ENCODE data around the gene FCGR3A.
"Not testable (repeated sequence)": the region's sequence is repeated elsewhere in the genome, so short reads cannot be mapped to it uniquely, and the experiment has no call there.

FCGR3A gene

GRCh38 chr1:161530158-161530557, 19.5 kb downstream of the FCGR3A start:
- DNase-seq (ENCODE audit: low read depth) = peak; percentile 48

GRCh38 chr1:161529463-161530104, 20.0 kb downstream of the FCGR3A start:
- DNase-seq (ENCODE audit: low read depth) = not testable (repeated sequence)

- DNase-seq (ENCODE audit: low read depth) = not testable (repeated sequence)
Observed at GRCh38 chr1:161528550-161528949, 21.1 kb downstream of the FCGR3A start.

- not testable (repeated sequence) for DNase-seq (ENCODE audit: low read depth)
Observed at GRCh38 chr1:161525918-161526317, 23.7 kb downstream of the FCGR3A start.

- DNase-seq (ENCODE audit: low read depth) = not testable (repeated sequence)
Observed at GRCh38 chr1:161525321-161525720, 24.3 kb downstream of the FCGR3A start.

- DNase-seq (ENCODE audit: low read depth) = not testable (repeated sequence)
Observed at GRCh38 chr1:161524742-161525291, 24.8 kb downstream of the FCGR3A start.

GRCh38 chr1:161523817-161524741, 25.5 kb downstream of the FCGR3A start, which contains the start of gene HSPA6:
TSS of gene HSPA6 (plus strand) at chr1:161524540. CDS start at chr1:161524659, 119 bp downstream.
- peak; percentile 65 for DNase-seq (ENCODE audit: low read depth)

GRCh38 chr1:161523041-161523816, 26.4 kb downstream of the FCGR3A start:
- DNase-seq (ENCODE audit: low read depth) = not testable (repeated sequence)

GRCh38 chr1:161513953-161514352, 35.7 kb downstream of the FCGR3A start:
- not testable (repeated sequence) for DNase-seq (ENCODE audit: low read depth)

- not testable (repeated sequence) for DNase-seq (ENCODE audit: low read depth)
Observed at GRCh38 chr1:161513448-161513780, 36.2 kb downstream of the FCGR3A start.

GRCh38 chr1:161512636-161513447, 36.8 kb downstream of the FCGR3A start:
- not testable (repeated sequence) for DNase-seq (ENCODE audit: low read depth)

- no peak for DNase-seq (ENCODE audit: low read depth)
Observed at GRCh38 chr1:161511756-161512060, 37.9 kb downstream of the FCGR3A start.

- no peak for DNase-seq (ENCODE audit: low read depth)
Observed at GRCh38 chr1:161511018-161511755, 38.4 kb downstream of the FCGR3A start.

- DNase-seq (ENCODE audit: low read depth) = no peak
Observed at GRCh38 chr1:161510477-161510876, 39.1 kb downstream of the FCGR3A start.

GRCh38 chr1:161506336-161507223, 43.0 kb downstream of the FCGR3A start:
- no peak for DNase-seq (ENCODE audit: low read depth)

- no peak for DNase-seq (ENCODE audit: low read depth)
Observed at GRCh38 chr1:161505686-161506085, 43.9 kb downstream of the FCGR3A start.

- no peak for DNase-seq (ENCODE audit: low read depth)
Observed at GRCh38 chr1:161503394-161503748, 46.2 kb downstream of the FCGR3A start.

- DNase-seq (ENCODE audit: low read depth) = no peak
Observed at GRCh38 chr1:161502641-161503393, 46.8 kb downstream of the FCGR3A start.

- DNase-seq (ENCODE audit: low read depth) = no peak
Observed at GRCh38 chr1:161502181-161502580, 47.4 kb downstream of the FCGR3A start.
